ENCODE measurements around the gene ZNF830.
"Not testable (repeated sequence)": the region's sequence is repeated elsewhere in the genome, so short reads cannot be mapped to it uniquely, and the experiment has no call there.

ZNF830 gene

DNA sequence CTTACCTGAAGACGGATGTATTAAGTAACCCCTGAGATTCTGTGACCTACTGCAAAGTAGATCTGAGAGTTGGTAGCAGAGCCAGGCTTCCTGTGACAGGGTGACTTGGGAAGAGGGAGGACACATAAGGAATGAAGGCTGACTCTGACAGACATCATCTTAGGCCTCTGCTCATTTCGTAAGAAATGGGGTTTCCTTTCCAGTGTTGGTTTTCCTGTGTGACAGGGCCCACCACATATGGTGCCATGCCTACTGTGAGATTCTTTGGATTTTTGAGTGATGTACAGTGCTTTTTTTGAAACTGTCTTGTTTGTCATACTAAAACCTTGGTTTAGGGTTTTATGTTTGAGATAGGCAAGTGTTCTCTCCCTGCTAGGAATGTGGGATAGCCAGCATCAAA, 31.7 kb downstream of the ZNF830 start:
- DNase-seq, result no peak

DNA sequence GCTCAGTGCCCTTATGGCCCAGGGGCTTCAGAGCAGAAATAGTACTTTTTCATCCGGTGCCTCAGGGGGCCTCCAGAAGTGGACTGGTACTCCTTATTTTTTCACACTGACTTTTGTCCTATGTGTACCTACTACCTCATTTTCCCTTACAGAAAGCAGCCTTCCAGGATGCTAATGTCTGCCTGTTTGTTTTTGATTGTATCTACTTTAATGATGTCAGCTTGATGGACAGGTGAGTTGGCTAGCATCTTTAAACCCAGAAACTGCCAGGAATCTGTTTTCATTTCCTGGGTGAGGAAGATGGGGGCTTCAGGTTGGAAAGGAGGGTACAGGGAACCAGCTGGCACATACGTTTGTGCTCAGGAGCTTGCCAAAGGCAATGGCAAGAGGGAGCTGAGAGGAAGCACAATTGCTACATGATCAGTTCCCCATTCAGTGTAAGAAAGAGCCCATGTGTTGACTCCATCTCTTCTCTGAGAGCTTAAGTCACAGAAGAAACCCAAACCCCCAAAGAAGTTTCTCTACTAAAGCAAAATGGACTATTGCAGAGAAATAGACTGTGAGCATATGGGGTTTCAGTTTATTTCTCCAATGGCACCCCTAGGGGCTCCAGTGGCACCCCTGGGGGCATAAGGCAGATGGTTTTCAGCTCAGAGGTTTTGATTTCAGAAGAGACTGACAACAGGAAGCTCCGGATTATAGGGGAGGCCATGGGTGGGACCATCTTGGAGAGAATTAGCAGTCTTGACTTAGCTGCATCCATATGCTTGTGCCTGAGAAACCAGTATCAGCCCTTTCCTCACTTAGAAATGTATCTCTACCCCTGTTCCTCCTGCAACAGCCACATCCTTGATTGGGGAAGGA, 35.3 kb downstream of the ZNF830 start:
- DNase-seq, result no peak

DNA sequence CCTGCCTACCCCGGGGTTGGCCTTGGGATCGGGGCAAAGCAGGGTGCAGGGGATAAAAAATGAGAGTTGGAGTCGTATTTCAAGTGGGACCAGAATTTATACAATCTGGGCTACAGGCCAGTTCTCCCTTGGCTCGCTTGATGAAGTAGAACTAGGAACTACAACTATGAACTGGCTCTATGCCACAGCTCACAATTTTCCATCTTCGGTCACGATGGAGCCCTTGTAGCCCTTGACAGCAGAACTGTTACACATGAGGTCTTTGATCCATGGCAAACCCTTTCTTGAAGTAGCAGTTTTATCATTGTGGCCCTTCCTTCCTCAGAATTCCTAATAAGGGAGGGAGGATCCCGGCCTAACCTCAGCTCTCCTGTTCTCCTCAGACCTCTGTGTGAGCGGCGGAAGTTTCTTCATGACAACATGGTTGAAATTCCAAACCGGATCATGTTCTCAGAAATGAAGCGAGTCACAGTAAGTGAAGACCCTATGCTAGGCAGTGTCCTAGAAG, 36.1 kb downstream of the ZNF830 start:
- no peak for DNase-seq

DNA sequence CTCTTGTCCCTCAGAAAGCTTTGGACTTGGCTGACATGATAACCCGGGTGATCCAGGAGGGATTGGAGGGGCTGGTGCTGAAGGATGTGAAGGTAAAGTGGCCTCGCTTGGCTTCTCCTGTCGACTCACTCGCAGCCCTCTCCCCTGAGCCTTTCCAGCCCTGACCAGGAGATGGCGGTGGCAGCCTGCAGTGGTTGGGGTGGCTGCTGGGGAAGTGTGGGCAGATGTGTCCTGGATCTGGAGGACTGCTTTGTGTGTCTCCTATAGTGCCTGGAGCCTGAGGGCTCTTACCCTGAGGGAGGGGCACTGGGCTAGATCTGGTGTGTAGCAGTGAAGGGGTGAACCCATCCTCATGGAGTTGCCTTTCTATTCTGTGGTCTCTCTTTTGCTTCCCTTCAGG, 36.9 kb downstream of the ZNF830 start:
- peak; percentile 68 for DNase-seq

DNA sequence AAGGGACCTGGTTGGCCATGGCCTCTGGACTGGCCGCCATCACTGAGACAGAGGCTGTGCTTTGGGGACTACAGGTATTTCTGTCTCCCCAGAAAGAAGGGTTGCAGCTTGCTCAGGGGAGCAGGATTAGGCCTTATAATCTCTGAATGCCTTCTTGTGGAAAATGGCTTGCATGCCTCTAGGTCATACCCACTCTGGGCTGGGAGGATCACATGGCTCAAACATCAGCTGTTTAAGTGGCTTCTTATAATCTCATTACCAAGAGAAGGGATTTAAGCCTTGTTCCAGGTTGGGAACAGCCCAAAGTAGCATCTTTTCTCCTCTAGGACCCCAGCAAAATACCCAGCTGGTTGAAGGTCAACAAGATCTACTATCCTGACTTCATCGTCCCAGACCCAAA, 38.1 kb downstream of the ZNF830 start:
- no peak for DNase-seq

DNA sequence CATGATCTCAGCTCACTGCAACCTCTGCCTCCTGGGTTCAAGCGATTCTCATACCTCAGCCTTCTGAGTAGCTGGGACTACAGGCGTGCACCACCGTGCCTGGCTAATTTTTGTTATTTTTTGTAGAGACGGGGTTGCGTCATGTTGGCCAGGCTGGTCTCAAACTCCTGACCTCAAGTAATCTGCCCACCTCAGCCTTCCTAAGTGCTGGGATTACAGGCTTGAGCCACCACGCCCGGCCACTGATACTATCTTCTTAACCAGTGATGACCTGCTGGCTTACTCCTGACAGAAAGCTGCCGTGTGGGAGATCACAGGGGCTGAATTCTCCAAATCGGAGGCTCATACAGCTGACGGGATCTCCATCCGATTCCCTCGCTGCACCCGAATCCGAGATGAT, 39.6 kb downstream of the ZNF830 start:
- not testable (repeated sequence) for DNase-seq

DNA sequence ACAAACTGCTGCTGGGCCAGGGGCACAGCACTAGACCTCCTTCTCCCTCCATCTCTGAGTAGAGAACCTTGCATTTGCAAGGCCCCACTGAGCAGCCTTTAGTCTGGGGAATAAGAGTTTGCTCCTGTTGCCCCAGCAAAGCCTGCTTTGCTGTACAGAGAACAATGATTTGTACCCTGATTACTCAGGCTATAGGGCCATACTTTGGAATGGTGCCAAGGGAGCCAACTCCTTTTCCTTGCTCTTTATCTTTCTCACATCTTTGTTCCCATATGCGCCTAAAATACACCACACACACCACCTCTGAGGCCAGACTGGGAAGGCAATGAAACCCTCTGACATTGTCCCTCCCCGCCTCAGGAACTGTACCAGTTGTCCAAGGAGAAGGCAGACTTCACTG, 40.2 kb downstream of the ZNF830 start:
- no peak for DNase-seq

DNA sequence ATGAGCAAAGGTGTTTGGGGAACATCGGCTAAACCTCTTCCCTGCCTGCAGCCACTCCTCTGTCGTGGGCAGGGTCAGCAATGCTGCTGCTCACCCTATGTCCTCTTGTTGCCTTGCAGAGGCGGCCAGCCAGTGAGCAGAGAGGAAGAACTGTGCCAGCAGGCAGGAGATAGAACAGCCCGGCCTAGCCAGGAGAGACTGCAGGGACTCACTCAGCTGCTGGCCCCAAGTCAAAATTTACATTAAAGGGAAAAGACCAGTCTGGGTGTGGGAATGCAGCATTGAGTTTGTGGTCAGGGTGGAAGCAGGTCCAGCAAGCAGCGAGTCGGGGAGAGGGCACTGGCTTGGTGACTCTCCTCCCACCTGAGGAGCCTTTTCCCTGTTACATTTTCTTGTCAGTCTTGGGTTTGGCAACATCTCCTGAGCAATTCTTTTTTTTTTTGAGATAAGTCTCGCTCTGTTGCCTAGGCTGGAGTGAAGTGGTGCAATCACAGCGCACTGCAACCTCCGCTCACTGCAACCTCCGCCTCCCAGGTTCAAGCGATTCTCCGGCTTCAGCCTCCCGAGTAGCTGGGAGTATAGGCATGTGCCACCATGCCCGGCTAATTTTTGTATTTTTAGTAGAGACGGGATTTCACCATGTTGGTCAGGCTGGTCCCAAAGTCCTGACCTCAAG, 41.7 kb downstream of the ZNF830 start:
- no peak for DNase-seq

DNA sequence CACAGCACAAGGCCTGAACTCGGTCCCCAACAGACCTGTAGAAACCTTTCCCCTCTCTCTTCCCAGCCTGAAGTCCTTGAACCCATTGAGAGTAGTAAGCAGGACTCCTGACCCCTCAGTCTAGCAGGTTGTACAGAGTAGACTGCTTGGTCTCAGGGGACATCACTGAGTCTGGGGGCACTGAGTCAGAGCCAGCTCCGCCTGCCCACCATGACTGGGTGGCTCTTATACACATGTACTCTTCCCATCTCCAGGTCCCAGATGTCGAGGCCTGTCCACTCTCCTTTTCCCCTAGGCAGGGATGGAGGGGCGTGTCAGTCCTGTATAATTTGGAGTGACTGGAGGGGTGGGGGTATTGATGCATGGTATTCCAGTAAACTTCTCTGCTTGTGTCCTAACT, 42.4 kb downstream of the ZNF830 start:
- DNase-seq, result no peak

DNA sequence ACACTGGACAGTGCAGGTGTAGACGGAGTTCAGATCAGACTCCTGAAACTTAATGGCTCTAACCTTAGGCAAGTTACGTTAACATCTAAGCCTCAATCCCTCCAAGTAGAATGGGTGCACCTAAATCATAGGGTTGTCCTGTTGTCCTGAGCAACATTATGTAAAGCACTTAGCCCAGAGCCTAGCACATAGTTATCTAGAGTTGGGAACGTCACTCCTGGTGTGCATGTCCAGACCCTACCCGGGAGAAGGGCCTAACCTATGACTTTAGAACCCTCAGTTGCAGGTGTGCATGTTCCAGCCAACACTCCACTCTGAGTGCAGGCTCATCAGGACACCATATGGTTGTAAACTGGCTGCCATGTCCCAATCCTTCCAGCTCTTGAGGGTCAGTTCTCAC, 45.0 kb downstream of the ZNF830 start:
- DNase-seq, result no peak

DNA sequence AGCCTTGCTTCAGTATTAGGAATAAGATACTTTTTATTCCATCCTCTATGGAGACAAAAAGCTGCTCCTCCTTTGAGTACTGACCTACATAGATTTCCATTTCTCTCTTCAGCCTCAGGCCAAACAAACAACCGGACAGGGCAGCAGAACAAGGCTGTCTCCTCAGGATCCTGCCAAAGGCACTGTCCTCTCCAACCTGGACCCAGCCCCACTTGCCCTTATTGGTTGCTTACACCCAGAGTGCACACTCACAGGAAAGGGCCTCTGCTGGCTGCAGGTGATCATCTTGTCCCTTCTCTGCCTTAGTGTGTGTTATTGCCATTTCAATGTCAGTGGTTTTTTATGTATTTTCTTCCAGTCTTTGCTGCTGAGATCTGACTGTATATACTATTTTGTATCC, 45.6 kb downstream of the ZNF830 start:
- DNase-seq, result no peak

DNA sequence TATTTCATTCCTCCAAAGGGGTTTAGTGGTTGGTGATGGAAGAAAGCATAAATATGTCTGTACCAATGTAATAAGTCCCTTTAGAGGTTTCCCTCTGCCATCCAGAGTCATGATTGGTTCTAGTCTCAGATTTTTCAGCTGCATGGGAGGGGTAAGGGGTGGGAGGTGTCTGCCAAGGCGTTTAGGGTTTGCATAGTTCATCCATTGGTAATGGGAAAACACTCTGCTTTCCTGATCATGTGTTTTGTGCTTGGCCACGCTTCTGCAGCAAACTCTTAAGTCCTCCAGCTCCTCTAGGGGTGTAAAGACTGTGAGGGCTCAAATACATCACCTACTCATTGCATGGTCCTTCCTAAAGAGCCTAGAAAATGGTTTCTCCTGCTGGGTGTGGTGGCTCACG, 48.8 kb downstream of the ZNF830 start:
- no peak for DNase-seq

DNA sequence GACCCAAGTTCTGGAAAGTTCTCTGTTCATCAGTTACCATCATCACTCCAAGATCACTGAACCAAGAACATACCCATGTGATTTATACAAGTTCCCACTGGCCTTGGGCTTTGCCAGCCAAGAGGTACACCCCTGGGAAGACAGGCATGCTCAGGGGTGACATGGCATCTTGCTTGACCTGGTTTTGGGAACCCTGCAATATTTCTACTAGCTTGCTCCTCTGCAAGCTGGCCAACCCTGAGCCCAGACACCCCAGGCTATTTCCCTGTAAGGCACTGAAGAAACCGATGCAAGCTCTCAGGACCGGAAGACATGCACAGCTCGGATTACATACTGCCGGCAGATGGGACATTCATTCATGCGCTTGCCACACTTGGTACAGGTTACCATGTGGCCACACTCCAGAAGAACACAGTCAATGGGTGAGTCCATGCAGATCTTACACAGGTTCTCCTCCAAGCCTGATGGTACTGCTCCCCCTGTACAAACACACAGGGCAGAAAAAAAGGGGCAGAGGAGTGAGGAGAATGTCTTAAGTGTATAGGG, 50.4 kb downstream of the ZNF830 start:
- DNase-seq, result no peak

All from T-helper 9 cell (primary cell).